ENCODE data around the gene JAML.

JAML gene

GRCh38 chr11:118224511-118225188, at the start of gene JAML:
TSS of gene JAML (minus strand) at chr11:118225011. CDS start at chr11:118214866, 10,145 bp downstream.
- TF ChIP-seq CTCF (IDR thresholded peaks at IDR 0.05; ENCODE audit: low read depth, low read length) = no peak
- H3K4me3 ChIP-seq (ENCODE audit: low read depth, low read length) = no peak within 1 kb of the TSS

GRCh38 chr11:118274186-118274585, 49.4 kb upstream of the JAML start:
- H3K4me3 ChIP-seq (ENCODE audit: low read depth, low read length) = no peak overlapping the region
- no peak for TF ChIP-seq CTCF (IDR thresholded peaks at IDR 0.05; ENCODE audit: low read depth, low read length)

DNA sequence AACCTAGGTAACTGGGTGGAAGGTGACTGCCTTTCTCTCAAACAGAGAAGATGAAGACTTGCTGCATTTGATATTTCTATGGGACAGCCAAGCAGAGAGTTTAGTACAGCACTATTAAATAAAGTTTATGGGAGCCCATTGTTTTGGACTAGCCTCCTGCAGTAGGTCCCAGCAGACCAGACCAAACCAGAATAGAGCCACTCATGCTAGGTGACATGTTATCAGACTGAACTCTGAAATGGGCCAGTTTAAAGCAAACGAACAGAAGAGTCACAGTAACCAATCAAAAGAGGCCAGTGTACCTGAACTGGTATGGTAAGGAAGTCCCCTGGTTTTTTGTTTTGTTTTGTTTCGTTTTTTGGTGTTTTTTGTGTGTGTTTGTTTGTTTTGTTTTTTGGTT, 47.2 kb upstream of the JAML start:
- no peak overlapping the region for H3K4me3 ChIP-seq (ENCODE audit: low read depth, low read length)
- TF ChIP-seq CTCF (IDR thresholded peaks at IDR 0.05; ENCODE audit: low read depth, low read length) = no peak

DNA sequence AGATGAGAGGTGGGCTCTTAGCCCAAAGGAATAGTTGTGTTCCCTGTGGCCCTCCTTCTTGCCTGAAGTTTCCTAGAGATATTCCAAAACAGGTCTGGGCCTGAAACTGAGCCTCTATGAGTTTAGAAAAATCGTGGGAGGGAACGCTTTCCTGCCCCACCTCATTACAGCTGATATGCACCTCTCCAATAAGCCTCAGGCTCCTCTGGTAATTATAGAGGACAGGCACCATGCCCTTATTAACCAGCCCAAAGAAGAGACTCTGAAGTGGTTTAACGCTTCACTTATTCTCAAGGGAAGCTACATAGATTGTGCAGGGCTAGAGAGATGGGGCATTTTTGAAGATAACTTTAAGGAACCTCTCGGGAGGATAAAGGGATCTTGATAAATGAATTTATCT, 42.7 kb upstream of the JAML start:
- TF ChIP-seq CTCF (IDR thresholded peaks at IDR 0.05; ENCODE audit: low read depth, low read length) = no peak
- H3K4me3 ChIP-seq (ENCODE audit: low read depth, low read length) = no peak overlapping the region

- no peak overlapping the region for H3K4me3 ChIP-seq (ENCODE audit: low read depth, low read length)
- no peak for TF ChIP-seq CTCF (IDR thresholded peaks at IDR 0.05; ENCODE audit: low read depth, low read length)
These were observed 41.1 kb upstream of the JAML start for GRCh38 chr11:118265954-118266353.

- TF ChIP-seq CTCF (IDR thresholded peaks at IDR 0.05; ENCODE audit: low read depth, low read length) = no peak
- no peak overlapping the region for H3K4me3 ChIP-seq (ENCODE audit: low read depth, low read length)
These were observed 40.0 kb upstream of the JAML start for GRCh38 chr11:118264569-118265465.
